Panc1 (cell line): ENCODE measurements around the gene FOXN1.

Experiments
- CTCF ChIP-seq: fragments of 450-650 bp; IDR thresholded peaks from 2 replicates; pipeline ENCODE4 v1.5.1; 2017; ENCODE audit warnings: mild to moderate bottlenecking
- SIN3A ChIP-seq: IDR thresholded peaks from 2 replicates; pipeline ENCODE4 v1.6.1; 2012; ENCODE audit warnings: low read depth, mild to moderate bottlenecking, low read length, moderate library complexity, borderline replicate concordance; ENCODE audit not compliant: insufficient read depth
- TF ChIP-seq, protein P1 (sequence below), 2 experiments: IDR thresholded peaks; 2 replicates each; pipeline ENCODE4 v1.6.1; 2011 to 2012; ENCODE audit warnings: low read depth in 2 of 2, control low read depth in 1 of 2, low read length in 1 of 2, mild to moderate bottlenecking in 1 of 2, moderate library complexity in 1 of 2; ENCODE audit not compliant: insufficient read depth in 1 of 2

GRCh38 chr17:28524476-28525424 lies 18.6 kb downstream of the FOXN1 start:
- TF ChIP-seq CTCF = no peak
- TF ChIP-seq SIN3A = no peak
- TF ChIP-seq, protein P1, sequence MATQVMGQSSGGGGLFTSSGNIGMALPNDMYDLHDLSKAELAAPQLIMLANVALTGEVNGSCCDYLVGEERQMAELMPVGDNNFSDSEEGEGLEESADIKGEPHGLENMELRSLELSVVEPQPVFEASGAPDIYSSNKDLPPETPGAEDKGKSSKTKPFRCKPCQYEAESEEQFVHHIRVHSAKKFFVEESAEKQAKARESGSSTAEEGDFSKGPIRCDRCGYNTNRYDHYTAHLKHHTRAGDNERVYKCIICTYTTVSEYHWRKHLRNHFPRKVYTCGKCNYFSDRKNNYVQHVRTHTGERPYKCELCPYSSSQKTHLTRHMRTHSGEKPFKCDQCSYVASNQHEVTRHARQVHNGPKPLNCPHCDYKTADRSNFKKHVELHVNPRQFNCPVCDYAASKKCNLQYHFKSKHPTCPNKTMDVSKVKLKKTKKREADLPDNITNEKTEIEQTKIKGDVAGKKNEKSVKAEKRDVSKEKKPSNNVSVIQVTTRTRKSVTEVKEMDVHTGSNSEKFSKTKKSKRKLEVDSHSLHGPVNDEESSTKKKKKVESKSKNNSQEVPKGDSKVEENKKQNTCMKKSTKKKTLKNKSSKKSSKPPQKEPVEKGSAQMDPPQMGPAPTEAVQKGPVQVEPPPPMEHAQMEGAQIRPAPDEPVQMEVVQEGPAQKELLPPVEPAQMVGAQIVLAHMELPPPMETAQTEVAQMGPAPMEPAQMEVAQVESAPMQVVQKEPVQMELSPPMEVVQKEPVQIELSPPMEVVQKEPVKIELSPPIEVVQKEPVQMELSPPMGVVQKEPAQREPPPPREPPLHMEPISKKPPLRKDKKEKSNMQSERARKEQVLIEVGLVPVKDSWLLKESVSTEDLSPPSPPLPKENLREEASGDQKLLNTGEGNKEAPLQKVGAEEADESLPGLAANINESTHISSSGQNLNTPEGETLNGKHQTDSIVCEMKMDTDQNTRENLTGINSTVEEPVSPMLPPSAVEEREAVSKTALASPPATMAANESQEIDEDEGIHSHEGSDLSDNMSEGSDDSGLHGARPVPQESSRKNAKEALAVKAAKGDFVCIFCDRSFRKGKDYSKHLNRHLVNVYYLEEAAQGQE (IDR thresholded peaks at IDR 0.05; ENCODE audit: insufficient read depth in 1 of 2, low read depth in 2 of 2, low read length in 1 of 2) = no peak
